HEK293 (cell line): ENCODE measurements around the gene ZW10.

ENCODE experiments used
- CTCF ChIA-PET: fragments of 350-600 bp; formaldehyde crosslinking; extraction: SDS; loops from one replicate; lab custom pipeline; 2021; ENCODE audit warnings: antibody characterized with exemption; lab: Yijun Ruan, JAX
- POLR2A ChIA-PET: fragments of 300-600 bp; formaldehyde crosslinking; extraction: SDS; loops from one replicate; lab custom pipeline; 2020; ENCODE audit warnings: antibody characterized with exemption, inconsistent platforms; lab: Yijun Ruan, JAX
- H3K27ac ChIP-seq: fragments of 200-500 bp; sonication (Bioruptor generic); 2 replicates; pipeline ENCODE4 v1.5.1; 2014; ENCODE audit warnings: low read depth, low read length, control low read depth, inconsistent platforms; ENCODE audit errors: extremely low read depth
- H3K36me3 ChIP-seq, 2 experiments: fragments of 200-500 bp in 1 of 2; sonication (Bioruptor generic) in 1 of 2; 1 replicate in 1 of 2; 2 replicates in 1 of 2; pipeline ENCODE4 v1.5.1; 2014 to 2017; ENCODE audit warnings: inconsistent platforms in 2 of 2, low read length in 2 of 2; ENCODE audit not compliant: control insufficient read depth in 2 of 2, insufficient read depth in 1 of 2
- H3K4me1 ChIP-seq: fragments of 200-500 bp; sonication (Bioruptor generic); 2 replicates; pipeline ENCODE4 v1.5.1; 2014; ENCODE audit warnings: mild to moderate bottlenecking, low read length, inconsistent platforms; ENCODE audit not compliant: control insufficient read depth, insufficient read depth
- H3K4me3 ChIP-seq: 2 replicates; pipeline ENCODE4 v1.5.1; 2011; ENCODE audit warnings: low read depth, mild to moderate bottlenecking, control low read depth, low read length, moderate library complexity
- H3K9me3 ChIP-seq: fragments of 200-500 bp; sonication (Bioruptor generic); 2 replicates; pipeline ENCODE4 v1.5.1; 2014; ENCODE audit warnings: low read depth, low read length, inconsistent platforms; ENCODE audit not compliant: control insufficient read depth, insufficient read depth
- HOXA7 ChIP-seq: sonication (generic); formaldehyde crosslinking; IDR thresholded peaks from 2 replicates; pipeline ENCODE4 v1.8.1; 2022; ENCODE audit warnings: missing genetic modification reagents, borderline replicate concordance
- ZBTB7A ChIP-seq: fragments of 450-650 bp; formaldehyde crosslinking; IDR thresholded peaks from 2 replicates; pipeline ENCODE4 v1.5.1; 2016; ENCODE audit warnings: low read depth, missing biosample characterization, missing genetic modification characterization
- ZEB2 ChIP-seq: fragments of 450-650 bp; formaldehyde crosslinking; IDR thresholded peaks from 2 replicates; pipeline ENCODE4 v1.5.1; 2016; ENCODE audit warnings: missing biosample characterization, missing genetic modification characterization
- ZNF18 ChIP-seq: fragments of 450-650 bp; formaldehyde crosslinking; IDR thresholded peaks from 2 replicates; pipeline ENCODE4 v1.5.1; 2016; ENCODE audit warnings: missing biosample characterization, missing genetic modification characterization
- ZNF324 ChIP-seq: fragments of 450-650 bp; formaldehyde crosslinking; IDR thresholded peaks from 2 replicates; pipeline ENCODE4 v1.5.1; 2016; ENCODE audit warnings: missing biosample characterization, missing genetic modification characterization
- ZNF571 ChIP-seq: fragments of 450-650 bp; formaldehyde crosslinking; IDR thresholded peaks from 2 replicates; pipeline ENCODE4 v1.5.0; 2017; ENCODE audit warnings: missing biosample characterization, missing genetic modification characterization
- ZNF610 ChIP-seq: fragments of 450-650 bp; formaldehyde crosslinking; IDR thresholded peaks from 2 replicates; pipeline ENCODE4 v1.5.1; 2016; ENCODE audit warnings: missing biosample characterization, missing genetic modification characterization, borderline replicate concordance
- ZNF624 ChIP-seq: fragments of 450-650 bp; formaldehyde crosslinking; IDR thresholded peaks from 2 replicates; pipeline ENCODE4 v1.5.1; 2017; ENCODE audit warnings: missing biosample characterization, missing genetic modification characterization
- ZNF626 ChIP-seq: fragments of 450-650 bp; sonication (Bioruptor Pico); formaldehyde crosslinking; IDR thresholded peaks from 2 replicates; pipeline ENCODE4 v1.5.1; 2018; ENCODE audit warnings: missing biosample characterization, missing genetic modification characterization, inconsistent platforms
- ZNF658 ChIP-seq: fragments of 450-650 bp; formaldehyde crosslinking; IDR thresholded peaks from 2 replicates; pipeline ENCODE4; 2016; ENCODE audit warnings: missing biosample characterization, missing genetic modification characterization
- ZNF791 ChIP-seq: fragments of 450-650 bp; formaldehyde crosslinking; IDR thresholded peaks from 2 replicates; pipeline ENCODE4 v1.5.1; 2016; ENCODE audit warnings: missing biosample characterization, missing genetic modification characterization
- TF ChIP-seq, protein P1 (sequence below): fragments of 450-650 bp; IDR thresholded peaks from 2 replicates; pipeline ENCODE4 v1.5.1; 2018; ENCODE audit warnings: missing biosample characterization, missing genetic modification characterization
- TF ChIP-seq, protein P2 (sequence below): fragments of 450-650 bp; formaldehyde crosslinking; IDR thresholded peaks from 2 replicates; pipeline ENCODE4 v1.5.1; 2016; ENCODE audit warnings: missing biosample characterization, missing genetic modification characterization
- TF ChIP-seq, protein P3 (sequence below): fragments of 450-650 bp; formaldehyde crosslinking; IDR thresholded peaks from 2 replicates; pipeline ENCODE4 v1.5.1; 2016; ENCODE audit warnings: missing biosample characterization, missing genetic modification characterization

The ZW10 gene

GRCh38 chr11:113817626-113818025, 44.1 kb upstream of the ZW10 start (continued):
- TF ChIP-seq ZNF18 (tag by site-specific recombination) (no peak), ZNF610 (no peak)

GRCh38 chr11:113817162-113817561, 43.7 kb upstream of the ZW10 start:
- no peaks in the 10 kb centered on the region for H3K4me1 ChIP-seq
- POLR2A ChIA-PET, result no interaction called here
- no peaks in the 10 kb centered on the region for H3K9me3 ChIP-seq
- no peak overlapping the region for H3K4me3 ChIP-seq
- H3K27ac ChIP-seq, result no peak overlapping the region
- TF ChIP-seq ZNF791 (no peak), ZNF626 (no peak), ZBTB7A (tag by site-specific recombination) (no peak)
- TF ChIP-seq, protein P1, sequence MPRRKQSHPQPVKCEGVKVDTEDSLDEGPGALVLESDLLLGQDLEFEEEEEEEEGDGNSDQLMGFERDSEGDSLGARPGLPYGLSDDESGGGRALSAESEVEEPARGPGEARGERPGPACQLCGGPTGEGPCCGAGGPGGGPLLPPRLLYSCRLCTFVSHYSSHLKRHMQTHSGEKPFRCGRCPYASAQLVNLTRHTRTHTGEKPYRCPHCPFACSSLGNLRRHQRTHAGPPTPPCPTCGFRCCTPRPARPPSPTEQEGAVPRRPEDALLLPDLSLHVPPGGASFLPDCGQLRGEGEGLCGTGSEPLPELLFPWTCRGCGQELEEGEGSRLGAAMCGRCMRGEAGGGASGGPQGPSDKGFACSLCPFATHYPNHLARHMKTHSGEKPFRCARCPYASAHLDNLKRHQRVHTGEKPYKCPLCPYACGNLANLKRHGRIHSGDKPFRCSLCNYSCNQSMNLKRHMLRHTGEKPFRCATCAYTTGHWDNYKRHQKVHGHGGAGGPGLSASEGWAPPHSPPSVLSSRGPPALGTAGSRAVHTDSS (tag by site-specific recombination), result no peak
- TF ChIP-seq, protein P2, sequence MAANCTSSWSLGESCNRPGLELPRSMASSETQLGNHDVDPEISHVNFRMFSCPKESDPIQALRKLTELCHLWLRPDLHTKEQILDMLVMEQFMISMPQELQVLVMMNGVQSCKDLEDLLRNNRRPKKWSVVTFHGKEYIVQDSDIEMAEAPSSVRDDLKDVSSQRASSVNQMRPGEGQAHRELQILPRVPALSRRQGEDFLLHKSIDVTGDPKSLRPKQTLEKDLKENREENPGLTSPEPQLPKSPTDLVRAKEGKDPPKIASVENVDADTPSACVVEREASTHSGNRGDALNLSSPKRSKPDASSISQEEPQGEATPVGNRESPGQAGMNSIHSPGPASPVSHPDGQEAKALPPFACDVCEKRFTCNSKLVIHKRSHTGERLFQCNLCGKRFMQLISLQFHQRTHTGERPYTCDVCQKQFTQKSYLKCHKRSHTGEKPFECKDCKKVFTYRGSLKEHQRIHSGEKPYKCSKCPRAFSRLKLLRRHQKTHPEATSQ, result no peak
- CTCF ChIA-PET, result interaction anchor here (0.6 to 3.8 kb wide), 4 partner anchors 11 to 444 kb away, joined by 3 to 28 read pairs (median 4); no protein-coding TSS in a partner anchor
- peaks cover 0 to 70% of the 10 kb centered on the region in 2 experiments; a peak in 2 of 3 replicates for H3K36me3 ChIP-seq

DNA sequence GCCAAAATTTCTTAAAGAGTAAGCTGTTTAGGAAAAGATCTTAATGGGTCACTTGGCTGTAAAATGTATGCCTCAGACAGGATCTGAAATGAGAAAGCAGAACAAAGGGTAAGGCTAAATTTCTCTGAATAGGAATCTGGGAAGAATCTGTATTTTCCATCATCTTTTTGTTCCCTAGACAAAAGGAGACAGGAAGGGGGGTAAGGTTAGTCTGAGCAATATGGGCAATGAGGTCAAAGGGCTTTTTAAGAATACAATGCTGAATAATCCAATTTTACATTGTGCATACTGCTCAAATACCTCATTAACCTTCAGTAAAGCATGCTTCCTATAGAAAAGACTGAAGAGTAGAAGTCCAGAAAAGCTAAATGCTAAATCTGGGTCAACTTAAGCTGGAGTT, 40.7 kb upstream of the ZW10 start:
- TF ChIP-seq ZNF324, result no peak
- no peak for TF ChIP-seq ZNF571 (tag by site-specific recombination)
- no peak for TF ChIP-seq ZNF624 (tag by site-specific recombination)
- H3K36me3 ChIP-seq, result peaks cover 5 to 75% of the 10 kb centered on the region in 2 experiments; a peak in 2 of 3 replicates
- no peak overlapping the region for H3K4me3 ChIP-seq
- H3K9me3 ChIP-seq, result no peaks in the 10 kb centered on the region
- H3K4me1 ChIP-seq, result no peaks in the 10 kb centered on the region
- ChIA-PET CTCF (interaction anchor here (0.6 to 3.8 kb wide), 5 partner anchors 8 to 148 kb away, joined by 3 to 28 read pairs (median 3); no protein-coding TSS in a partner anchor), POLR2A (no interaction called here)
- H3K27ac ChIP-seq, result no peak overlapping the region

DNA sequence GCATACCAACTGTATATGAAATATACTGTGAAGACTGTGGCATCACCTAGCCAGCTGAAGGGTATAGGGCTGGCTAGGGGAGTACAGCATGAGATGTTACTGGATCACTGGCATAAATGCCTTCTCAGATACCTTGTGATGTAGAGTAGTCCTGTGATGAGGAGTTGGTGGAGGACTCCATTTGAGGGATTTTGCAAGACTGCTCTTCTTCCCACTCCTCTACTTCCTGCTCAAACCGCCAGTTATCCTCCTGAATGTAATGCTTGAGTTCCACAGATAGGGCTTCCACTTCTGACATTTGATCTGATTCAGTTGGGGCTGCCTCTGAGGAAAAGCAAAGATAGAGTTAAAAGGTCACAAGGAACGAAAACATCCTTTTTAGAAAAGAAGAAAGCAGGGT, 35.4 kb upstream of the ZW10 start:
- Histone ChIP-seq H3K4me1 (no peaks in the 10 kb centered on the region), H3K27ac (no peak overlapping the region), H3K36me3 (peaks cover 10 to 91% of the 10 kb centered on the region in 2 experiments; a peak in 2 of 3 replicates), H3K4me3 (no peak overlapping the region), H3K9me3 (no peaks in the 10 kb centered on the region)
- ChIA-PET POLR2A (no interaction called here), CTCF (interaction anchor here (0.6 kb wide), 1 partner anchor 44 kb away, joined by 3 read pairs; no protein-coding TSS in a partner anchor)
- TF ChIP-seq, protein P2, result no peak
- TF ChIP-seq, protein P3, sequence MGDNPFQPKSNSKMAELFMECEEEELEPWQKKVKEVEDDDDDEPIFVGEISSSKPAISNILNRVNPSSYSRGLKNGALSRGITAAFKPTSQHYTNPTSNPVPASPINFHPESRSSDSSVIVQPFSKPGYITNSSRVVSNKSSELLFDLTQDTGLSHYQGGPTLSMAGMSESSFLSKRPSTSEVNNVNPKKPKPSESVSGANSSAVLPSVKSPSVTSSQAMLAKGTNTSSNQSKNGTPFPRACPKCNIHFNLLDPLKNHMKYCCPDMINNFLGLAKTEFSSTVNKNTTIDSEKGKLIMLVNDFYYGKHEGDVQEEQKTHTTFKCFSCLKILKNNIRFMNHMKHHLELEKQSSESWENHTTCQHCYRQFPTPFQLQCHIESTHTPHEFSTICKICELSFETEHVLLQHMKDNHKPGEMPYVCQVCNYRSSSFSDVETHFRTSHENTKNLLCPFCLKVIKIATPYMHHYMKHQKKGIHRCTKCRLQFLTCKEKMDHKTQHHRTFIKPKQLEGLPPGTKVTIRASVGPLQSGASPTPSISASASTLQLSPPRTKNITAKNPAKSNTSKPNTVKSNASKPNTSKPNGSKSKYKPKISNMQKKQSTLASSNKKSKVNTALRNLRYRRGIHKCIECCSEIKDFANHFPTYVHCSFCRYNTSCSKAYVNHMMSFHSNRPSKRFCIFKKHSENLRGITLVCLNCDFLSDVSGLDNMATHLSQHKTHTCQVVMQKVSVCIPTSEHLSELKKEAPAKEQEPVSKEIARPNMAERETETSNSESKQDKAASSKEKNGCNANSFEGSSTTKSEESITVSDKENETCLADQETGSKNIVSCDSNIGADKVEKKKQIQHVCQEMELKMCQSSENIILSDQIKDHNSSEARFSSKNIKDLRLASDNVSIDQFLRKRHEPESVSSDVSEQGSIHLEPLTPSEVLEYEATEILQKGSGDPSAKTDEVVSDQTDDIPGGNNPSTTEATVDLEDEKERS (tag by site-specific recombination), result no peak
- TF ChIP-seq ZNF18 (tag by site-specific recombination) (no peak), HOXA7 (CRISPR knock-in tag) (no peak), ZEB2 (tag by site-specific recombination) (no peak), ZNF658 (tag by site-specific recombination) (no peak)
